ENCODE results near the gene TAOK1.

- TF ChIP-seq EZH2phosphoT487 (IDR thresholded peaks at IDR 0.05; ENCODE audit: low read depth) (no peak), CTCF (IDR thresholded peaks at IDR 0.05; ENCODE audit: low read depth, low read length) (no peak)
These were observed 198.6 kb downstream of the TAOK1 start for GRCh38 chr17:29588562-29589411.

Measured in OCI-LY3 (cell line).